Activated naive CD8-positive, alpha-beta T cell (primary cell): ENCODE data around the gene RPL22L1.
"Not testable (repeated sequence)": the region's sequence is repeated elsewhere in the genome, so short reads cannot be mapped to it uniquely, and the experiment has no call there.

Experiments
- H3K27ac Mint-ChIP-seq: one replicate; pipeline ENCODE4 v1.8.0; 2021; ENCODE audit warnings: mixed read lengths
- H3K27me3 Mint-ChIP-seq: one replicate; pipeline ENCODE4 v1.8.0; 2021; ENCODE audit warnings: mixed read lengths
- H3K36me3 Mint-ChIP-seq: one replicate; pipeline ENCODE4 v1.8.0; 2021; ENCODE audit warnings: mixed read lengths
- H3K4me1 Mint-ChIP-seq: one replicate; pipeline ENCODE4 v1.8.0; 2021; ENCODE audit warnings: low read depth, mixed read lengths
- H3K4me3 Mint-ChIP-seq: one replicate; pipeline ENCODE4 v1.8.0; 2021; ENCODE audit warnings: mild to moderate bottlenecking, mixed read lengths
- H3K9me3 Mint-ChIP-seq: one replicate; pipeline ENCODE4 v1.8.0; 2021; ENCODE audit warnings: low read depth, mixed read lengths

Gene RPL22L1

GRCh38 chr3:170869645-170870593 lies at the start of gene RPL22L1:
RPL22L1 (minus strand) TSS chr3:170870195; CDS start chr3:170870167, 28 bp downstream.
- H3K4me1 Mint-ChIP-seq, result peaks cover 23% of the 10 kb centered on the region
- peaks cover 5% of the 10 kb centered on the region for H3K9me3 Mint-ChIP-seq
- H3K27ac Mint-ChIP-seq, result peak within 1 kb of the TSS; percentile 99
- peak within 1 kb of the TSS; percentile 96 for H3K4me3 Mint-ChIP-seq
- no peaks in the 10 kb centered on the region for H3K27me3 Mint-ChIP-seq
- H3K36me3 Mint-ChIP-seq, result peaks cover 19% of the 10 kb centered on the region

DNA sequence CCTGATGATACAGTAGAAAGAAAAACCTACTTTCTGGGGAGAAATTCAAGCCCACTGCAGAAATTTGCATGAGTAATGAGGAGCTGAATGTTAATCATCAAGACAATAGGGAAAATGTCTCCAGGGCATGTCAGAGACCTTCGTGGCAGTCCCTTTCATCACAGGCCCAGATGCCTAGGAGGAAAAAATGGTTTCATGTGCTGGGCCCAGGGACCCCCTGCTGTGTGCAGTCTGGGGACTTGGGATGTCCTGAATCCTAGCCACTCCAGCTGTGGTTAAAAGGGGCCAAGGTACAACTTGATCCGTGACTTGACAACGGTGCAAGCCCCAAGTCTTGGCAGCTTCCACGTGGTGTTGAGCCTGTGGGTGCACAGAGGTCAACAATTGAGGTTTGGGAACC lies 48.7 kb upstream of the RPL22L1 start:
- Mint-ChIP-seq H3K36me3 (peaks cover 6% of the 10 kb centered on the region), H3K9me3 (peaks cover 7% of the 10 kb centered on the region), H3K27ac (no peak overlapping the region), H3K27me3 (peaks cover 2% of the 10 kb centered on the region), H3K4me1 (no peaks in the 10 kb centered on the region), H3K4me3 (no peak overlapping the region)

DNA sequence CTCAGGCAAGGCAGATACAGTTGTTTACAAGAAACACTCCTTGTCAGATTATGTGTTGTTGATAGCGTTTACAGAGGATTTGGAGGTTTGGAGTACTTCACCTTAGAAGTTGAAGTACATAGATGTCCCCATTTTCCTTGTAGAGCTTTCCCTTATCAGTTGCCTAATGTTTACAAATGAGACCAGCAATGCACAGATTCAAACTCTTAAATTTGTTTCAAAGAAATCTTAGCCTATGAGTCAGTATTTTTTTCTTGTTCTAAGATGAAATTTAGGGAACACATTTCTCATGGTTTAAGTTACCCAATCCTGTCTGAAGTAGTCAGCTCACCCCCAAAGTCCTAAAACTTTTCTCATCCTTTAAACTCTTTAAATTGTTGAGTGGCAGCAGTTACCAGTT lies 44.7 kb upstream of the RPL22L1 start:
- Mint-ChIP-seq H3K36me3 (peaks cover 4% of the 10 kb centered on the region), H3K9me3 (peaks cover 11% of the 10 kb centered on the region), H3K27ac (no peak overlapping the region), H3K4me1 (no peaks in the 10 kb centered on the region), H3K4me3 (no peak overlapping the region), H3K27me3 (no peaks in the 10 kb centered on the region)

GRCh38 chr3:170914212-170914611 lies 44.2 kb upstream of the RPL22L1 start:
- Mint-ChIP-seq H3K4me3 (no peak overlapping the region), H3K9me3 (peaks cover 11% of the 10 kb centered on the region), H3K36me3 (peaks cover 4% of the 10 kb centered on the region), H3K27ac (no peak overlapping the region), H3K4me1 (no peaks in the 10 kb centered on the region), H3K27me3 (no peaks in the 10 kb centered on the region)

DNA sequence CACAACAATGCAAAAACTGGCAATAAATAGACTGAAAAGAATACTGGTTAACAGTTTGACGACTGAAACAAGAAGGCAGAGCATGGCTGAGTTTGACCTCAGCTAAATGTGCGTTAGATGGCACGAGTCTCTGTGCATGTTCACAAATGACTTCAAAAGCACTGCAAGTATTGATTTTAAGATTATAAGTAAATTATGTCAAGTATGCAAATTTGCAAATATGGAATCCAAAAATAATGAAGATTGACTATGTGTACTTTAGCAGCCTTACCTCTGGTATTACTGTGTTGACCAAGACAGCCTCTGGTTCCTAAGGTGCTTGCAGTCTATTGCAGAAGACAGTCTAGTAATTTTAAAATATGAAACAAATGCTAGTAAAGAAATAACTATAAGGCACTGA lies 41.1 kb upstream of the RPL22L1 start:
- Mint-ChIP-seq H3K4me3 (no peak overlapping the region), H3K9me3 (peaks cover 4% of the 10 kb centered on the region), H3K36me3 (no peaks in the 10 kb centered on the region), H3K27me3 (no peaks in the 10 kb centered on the region), H3K4me1 (peaks cover 20% of the 10 kb centered on the region), H3K27ac (no peak overlapping the region)

DNA sequence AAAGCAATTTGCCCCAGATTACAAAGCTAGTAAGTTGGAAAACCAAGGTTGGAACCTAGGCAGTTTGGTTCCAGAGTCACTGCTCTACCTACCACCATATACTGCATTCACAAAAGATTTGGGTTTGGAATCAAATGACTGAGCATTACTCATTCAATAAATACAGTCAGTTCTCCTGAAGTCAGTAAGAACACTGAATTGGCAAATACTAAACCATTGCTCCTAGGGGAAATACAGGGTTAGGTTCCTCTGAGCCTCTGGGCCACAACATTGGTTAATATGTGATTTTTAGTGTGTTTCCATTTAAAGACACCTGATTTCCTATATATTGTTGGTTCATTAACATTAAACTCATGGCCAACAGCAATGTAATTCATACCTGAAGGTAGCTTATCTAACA lies 40.5 kb upstream of the RPL22L1 start:
- Mint-ChIP-seq H3K4me3 (no peak overlapping the region), H3K27ac (no peak overlapping the region), H3K27me3 (no peaks in the 10 kb centered on the region), H3K9me3 (peaks cover 4% of the 10 kb centered on the region), H3K36me3 (no peaks in the 10 kb centered on the region), H3K4me1 (peaks cover 23% of the 10 kb centered on the region)

DNA sequence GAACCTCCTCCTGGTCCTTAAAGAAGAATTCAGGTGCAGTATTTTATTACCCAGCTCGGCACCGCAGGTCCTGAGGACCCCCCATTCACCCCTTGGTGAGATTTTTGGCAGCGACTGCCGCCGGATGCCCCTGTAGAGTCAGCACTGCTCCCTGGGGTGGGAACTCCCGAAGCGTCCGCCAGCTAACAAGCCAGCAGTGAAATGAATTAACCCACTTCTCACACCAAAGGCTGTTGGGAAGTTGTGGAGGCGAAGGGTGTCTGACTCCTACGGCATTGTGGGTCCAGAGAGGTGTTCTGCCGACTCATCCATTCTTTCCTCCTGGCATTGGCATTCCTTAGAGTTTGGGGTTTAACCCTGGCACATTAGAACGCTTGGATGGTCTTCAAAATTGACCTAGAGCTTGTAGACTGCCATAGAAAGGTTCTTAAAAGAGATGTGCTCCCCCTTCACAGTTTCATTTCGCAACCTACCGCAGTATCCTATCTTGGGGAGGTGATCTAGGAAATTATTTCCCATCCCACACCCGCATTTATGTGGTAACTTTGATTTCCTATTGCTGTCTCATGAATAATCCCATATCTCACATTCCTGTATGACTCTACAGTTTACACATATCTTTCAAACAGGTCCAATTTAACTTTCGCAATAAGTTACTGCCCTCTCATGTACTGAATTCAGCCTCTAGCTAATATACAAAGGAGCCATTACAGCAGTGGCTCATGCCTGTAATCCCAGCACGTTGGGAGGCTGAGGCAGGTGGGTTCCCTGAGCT lies 39.3 kb upstream of the RPL22L1 start:
- Mint-ChIP-seq H3K36me3 (no peaks in the 10 kb centered on the region), H3K27me3 (no peaks in the 10 kb centered on the region), H3K4me1 (peaks cover 24% of the 10 kb centered on the region), H3K27ac (no peak overlapping the region), H3K9me3 (peaks cover 4% of the 10 kb centered on the region), H3K4me3 (peak overlapping the region; percentile 95)

DNA sequence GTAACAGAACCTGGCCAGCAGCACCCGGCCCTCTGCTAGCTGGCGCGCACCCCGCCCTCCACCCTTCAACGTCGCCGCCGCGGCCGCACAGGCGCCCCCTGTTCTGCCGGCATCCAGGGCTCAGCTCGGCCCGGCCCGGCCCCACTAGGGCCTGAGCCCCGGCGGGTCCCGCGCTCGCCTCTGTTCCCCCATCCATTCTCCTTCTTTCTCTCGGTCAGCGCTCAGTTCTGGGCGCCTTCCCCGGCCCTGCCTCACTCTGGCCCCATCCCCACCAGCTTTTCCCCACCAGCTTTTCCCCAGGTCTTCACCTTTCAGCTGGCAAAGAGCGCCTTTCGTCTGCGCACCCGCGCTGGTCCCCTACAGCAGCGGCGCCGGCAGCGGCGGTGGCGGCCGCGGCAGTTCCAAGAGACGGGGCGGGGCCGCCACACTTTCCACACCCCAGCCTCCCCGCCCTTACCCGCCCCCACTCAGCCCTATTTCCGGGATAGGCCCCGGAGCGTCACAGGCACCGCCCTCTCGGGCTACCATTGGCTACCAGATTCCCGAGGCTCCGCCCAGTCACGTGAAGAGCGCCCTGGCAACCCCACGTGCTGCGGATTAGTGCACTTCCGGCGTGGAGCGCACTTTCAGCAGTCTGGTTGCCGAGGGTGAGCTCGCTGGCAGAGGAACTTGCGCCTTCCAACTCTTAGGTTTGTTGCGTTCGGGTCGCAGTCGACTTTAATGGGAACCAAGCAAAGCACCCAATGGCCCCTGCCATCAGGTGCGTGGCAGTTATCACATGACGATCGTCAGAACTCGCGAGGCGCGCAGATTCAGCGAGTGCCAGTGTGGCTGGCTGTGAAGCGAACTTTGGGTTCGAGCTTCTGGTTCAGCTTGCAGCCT lies 38.5 kb upstream of the RPL22L1 start, which contains the start of gene EIF5A2:
Gene EIF5A2, minus strand, starts transcription at position 403 of the 882 bp plus-strand sequence. CDS start 831 bp downstream, outside the sequence.
- H3K27me3 Mint-ChIP-seq, result no peaks in the 10 kb centered on the region
- H3K9me3 Mint-ChIP-seq, result peaks cover 4% of the 10 kb centered on the region
- H3K27ac Mint-ChIP-seq, result peak within 1 kb of the TSS; percentile 90
- H3K4me1 Mint-ChIP-seq, result peaks cover 24% of the 10 kb centered on the region
- H3K36me3 Mint-ChIP-seq, result no peaks in the 10 kb centered on the region
- H3K4me3 Mint-ChIP-seq, result peak within 1 kb of the TSS; percentile 95

- peaks cover 4% of the 10 kb centered on the region for H3K9me3 Mint-ChIP-seq
Measured at GRCh38 chr3:170907637-170908234, 37.7 kb upstream of the RPL22L1 start.

DNA sequence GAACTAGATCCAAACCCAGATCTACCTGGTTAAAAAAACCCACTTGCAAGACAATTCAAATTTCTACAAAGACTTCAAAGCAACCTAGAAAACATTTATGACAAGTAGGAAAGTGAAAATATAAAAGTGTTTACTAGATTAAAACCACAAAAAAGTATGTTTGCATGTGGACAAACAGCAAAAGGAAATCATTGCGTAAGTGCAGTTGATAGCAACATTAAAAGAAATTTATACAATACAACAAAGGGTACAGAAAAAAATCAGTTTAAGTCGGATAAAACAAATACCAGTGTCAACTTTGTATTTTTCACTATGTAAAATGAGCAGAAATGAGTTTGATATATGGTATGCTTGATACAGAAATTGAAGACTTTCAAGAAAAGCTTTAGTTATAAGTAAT lies 35.9 kb upstream of the RPL22L1 start:
- Mint-ChIP-seq H3K4me3 (no peak overlapping the region), H3K9me3 (peaks cover 4% of the 10 kb centered on the region), H3K36me3 (peaks cover 10% of the 10 kb centered on the region), H3K4me1 (peaks cover 24% of the 10 kb centered on the region), H3K27ac (no peak overlapping the region), H3K27me3 (no peaks in the 10 kb centered on the region)

More at GRCh38 chr3:170907637-170908234, 37.7 kb upstream of the RPL22L1 start:
- Mint-ChIP-seq H3K36me3 (peaks cover 4% of the 10 kb centered on the region), H3K4me3 (peak overlapping the region; percentile 95), H3K27me3 (no peaks in the 10 kb centered on the region), H3K4me1 (peaks cover 24% of the 10 kb centered on the region), H3K27ac (no peak overlapping the region)

DNA sequence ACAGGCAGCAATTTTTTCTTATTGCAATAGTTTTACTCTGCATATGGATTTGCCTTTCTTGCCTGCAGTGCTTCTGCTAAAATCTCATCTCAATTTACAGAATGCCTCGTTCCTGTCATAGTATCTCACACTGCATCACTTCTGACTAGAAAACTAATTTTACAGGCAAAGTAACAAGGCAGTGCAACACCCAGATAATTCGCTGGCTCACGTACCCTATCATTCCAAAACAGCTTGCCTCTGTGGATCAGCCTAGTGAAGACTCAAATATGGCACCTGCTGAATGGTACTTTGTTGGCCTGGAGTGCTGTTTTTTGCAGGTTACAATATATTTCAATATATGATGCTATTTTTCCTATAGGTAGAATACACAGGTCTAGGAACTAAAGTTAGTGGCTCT lies 33.1 kb upstream of the RPL22L1 start:
- H3K36me3 Mint-ChIP-seq, result peaks cover 19% of the 10 kb centered on the region
- H3K4me3 Mint-ChIP-seq, result no peak overlapping the region
- H3K4me1 Mint-ChIP-seq, result peaks cover 18% of the 10 kb centered on the region
- H3K27me3 Mint-ChIP-seq, result no peaks in the 10 kb centered on the region
- H3K27ac Mint-ChIP-seq, result no peak overlapping the region
- no peaks in the 10 kb centered on the region for H3K9me3 Mint-ChIP-seq

GRCh38 chr3:170899455-170899854 lies 29.5 kb upstream of the RPL22L1 start:
- H3K27me3 Mint-ChIP-seq, result no peaks in the 10 kb centered on the region
- H3K9me3 Mint-ChIP-seq, result no peaks in the 10 kb centered on the region
- H3K4me3 Mint-ChIP-seq, result no peak overlapping the region
- no peak overlapping the region for H3K27ac Mint-ChIP-seq
- H3K4me1 Mint-ChIP-seq, result no peaks in the 10 kb centered on the region
- H3K36me3 Mint-ChIP-seq, result peaks cover 34% of the 10 kb centered on the region

GRCh38 chr3:170897978-170898377 lies 28.0 kb upstream of the RPL22L1 start:
- Mint-ChIP-seq H3K27me3 (no peaks in the 10 kb centered on the region), H3K36me3 (peaks cover 32% of the 10 kb centered on the region), H3K27ac (no peak overlapping the region), H3K4me3 (no peak overlapping the region), H3K4me1 (no peaks in the 10 kb centered on the region), H3K9me3 (no peaks in the 10 kb centered on the region)

DNA sequence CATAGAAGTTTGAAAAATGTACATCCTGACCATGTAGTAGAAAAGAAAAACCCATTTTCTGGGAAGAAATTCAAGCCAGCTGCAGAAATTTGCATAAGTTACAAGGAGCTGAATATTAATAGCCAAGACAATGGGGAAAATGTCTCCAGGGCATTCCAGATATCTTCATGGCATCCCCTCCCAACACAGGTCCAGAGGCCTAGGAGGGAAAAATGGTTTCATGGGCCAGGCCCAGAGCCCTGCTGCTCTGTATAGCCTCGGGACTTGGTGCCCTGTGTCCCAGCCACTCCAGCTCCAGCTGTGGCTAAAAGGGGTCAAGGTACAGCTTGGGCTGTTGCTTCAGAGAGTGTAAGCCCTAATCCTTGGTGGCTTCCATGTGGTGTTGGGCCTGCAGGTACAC lies 27.2 kb upstream of the RPL22L1 start:
- H3K4me1 Mint-ChIP-seq, H3K27ac Mint-ChIP-seq, H3K27me3 Mint-ChIP-seq, H3K9me3 Mint-ChIP-seq, H3K4me3 Mint-ChIP-seq: not testable (repeated sequence)
- H3K36me3 Mint-ChIP-seq, result peaks cover 31% of the 10 kb centered on the region
